ENCODE data around the gene HBEGF.

- TF ChIP-seq, protein P1, sequence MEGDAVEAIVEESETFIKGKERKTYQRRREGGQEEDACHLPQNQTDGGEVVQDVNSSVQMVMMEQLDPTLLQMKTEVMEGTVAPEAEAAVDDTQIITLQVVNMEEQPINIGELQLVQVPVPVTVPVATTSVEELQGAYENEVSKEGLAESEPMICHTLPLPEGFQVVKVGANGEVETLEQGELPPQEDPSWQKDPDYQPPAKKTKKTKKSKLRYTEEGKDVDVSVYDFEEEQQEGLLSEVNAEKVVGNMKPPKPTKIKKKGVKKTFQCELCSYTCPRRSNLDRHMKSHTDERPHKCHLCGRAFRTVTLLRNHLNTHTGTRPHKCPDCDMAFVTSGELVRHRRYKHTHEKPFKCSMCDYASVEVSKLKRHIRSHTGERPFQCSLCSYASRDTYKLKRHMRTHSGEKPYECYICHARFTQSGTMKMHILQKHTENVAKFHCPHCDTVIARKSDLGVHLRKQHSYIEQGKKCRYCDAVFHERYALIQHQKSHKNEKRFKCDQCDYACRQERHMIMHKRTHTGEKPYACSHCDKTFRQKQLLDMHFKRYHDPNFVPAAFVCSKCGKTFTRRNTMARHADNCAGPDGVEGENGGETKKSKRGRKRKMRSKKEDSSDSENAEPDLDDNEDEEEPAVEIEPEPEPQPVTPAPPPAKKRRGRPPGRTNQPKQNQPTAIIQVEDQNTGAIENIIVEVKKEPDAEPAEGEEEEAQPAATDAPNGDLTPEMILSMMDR (IDR thresholded peaks at IDR 0.05), result no peak
- no peak for TF ChIP-seq EZH2 (IDR thresholded peaks at IDR 0.05; ENCODE audit: borderline replicate concordance, insufficient read depth, low read depth, low read length, poor library complexity, severe bottlenecking)
Observed at GRCh38 chr5:140355546-140355945, 9.1 kb upstream of the HBEGF start.

Measured in B cell (primary cell).